OCI-LY7 (cell line): ENCODE results near the gene HLA-DRB5.

Source experiments
- EZH2phosphoT487 ChIP-seq: fragments of 200-600 bp; sonication (generic); IDR thresholded peaks from 2 replicates; pipeline ENCODE4 v1.6.1; 2018; ENCODE audit warnings: low read depth, borderline replicate concordance, mild to moderate bottlenecking, mixed run types, antibody characterized with exemption, low read length, moderate library complexity, mixed read lengths
- TF ChIP-seq, protein P1 (sequence below): fragments of 200-600 bp; sonication (generic); conservative IDR thresholded peaks from 2 replicates; pipeline ENCODE4 v1.5.1; 2014; ENCODE audit warnings: mild to moderate bottlenecking, antibody characterized with exemption, low read length, moderate library complexity, mixed read lengths

DNA sequence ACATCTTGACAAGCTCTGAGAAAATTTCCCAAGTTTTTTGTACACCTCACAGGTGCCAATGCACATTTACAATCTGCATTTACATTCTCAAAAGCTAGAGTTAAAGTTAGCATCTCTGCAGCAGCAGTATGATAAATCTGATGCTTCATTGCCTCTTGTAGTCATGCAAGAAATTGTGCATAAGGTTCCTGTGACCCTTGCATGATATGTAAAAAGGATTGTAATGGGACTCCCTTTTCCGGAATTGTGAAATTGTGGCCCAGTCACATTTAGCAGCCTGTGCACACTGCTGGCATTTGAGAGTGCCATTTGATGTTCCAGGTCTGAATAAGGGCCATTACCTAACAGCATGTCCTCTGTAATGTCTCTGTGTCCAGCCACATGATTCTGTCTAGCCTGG lies 35.4 kb upstream of the HLA-DRB5 start:
- TF ChIP-seq, protein P1, sequence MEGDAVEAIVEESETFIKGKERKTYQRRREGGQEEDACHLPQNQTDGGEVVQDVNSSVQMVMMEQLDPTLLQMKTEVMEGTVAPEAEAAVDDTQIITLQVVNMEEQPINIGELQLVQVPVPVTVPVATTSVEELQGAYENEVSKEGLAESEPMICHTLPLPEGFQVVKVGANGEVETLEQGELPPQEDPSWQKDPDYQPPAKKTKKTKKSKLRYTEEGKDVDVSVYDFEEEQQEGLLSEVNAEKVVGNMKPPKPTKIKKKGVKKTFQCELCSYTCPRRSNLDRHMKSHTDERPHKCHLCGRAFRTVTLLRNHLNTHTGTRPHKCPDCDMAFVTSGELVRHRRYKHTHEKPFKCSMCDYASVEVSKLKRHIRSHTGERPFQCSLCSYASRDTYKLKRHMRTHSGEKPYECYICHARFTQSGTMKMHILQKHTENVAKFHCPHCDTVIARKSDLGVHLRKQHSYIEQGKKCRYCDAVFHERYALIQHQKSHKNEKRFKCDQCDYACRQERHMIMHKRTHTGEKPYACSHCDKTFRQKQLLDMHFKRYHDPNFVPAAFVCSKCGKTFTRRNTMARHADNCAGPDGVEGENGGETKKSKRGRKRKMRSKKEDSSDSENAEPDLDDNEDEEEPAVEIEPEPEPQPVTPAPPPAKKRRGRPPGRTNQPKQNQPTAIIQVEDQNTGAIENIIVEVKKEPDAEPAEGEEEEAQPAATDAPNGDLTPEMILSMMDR = no peak
- no peak for TF ChIP-seq EZH2phosphoT487
